GM21423 (cell line): ENCODE results near the gene ASF1B.

Experiments used
- ATAC-seq: cut with Tn5 transposase; IDR thresholded peaks from one replicate; pipeline ENCODE4 v1.9.1; 2021; ENCODE audit warnings: mild to moderate bottlenecking, moderate library complexity; ENCODE audit not compliant: unreplicated experiment

Gene ASF1B

DNA sequence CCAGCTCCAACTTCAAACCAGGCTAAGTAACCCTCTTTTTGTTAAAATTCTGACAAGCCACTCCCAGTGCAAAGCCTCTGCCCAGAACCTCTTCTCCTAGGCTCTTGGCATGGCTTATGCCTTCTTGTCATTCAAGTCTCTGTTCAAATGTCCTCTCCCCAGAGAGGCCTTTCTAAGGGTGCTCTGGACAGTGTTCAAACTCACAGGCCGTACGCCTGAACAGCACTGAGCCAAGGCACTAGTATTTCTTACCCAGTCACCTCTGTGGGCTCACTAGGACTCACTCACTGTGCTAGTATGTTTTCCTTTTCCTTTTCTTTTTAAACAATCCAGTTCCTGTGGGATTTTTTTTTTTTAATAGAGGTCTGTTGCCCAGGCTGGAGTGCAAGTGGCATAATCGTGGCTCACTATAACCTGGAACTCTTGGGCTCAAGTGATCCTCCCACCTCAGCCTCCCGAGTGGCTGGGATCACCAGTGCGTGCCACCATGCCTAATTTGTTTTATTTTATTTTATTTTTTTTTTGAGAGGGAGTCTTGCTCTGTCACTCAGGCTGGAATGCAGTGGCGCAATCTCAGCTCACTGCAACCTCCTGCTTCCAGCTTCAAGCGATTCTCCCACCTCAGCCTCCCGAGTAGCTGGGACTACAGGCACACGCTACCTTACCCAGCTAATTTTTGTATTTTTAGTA, 2.3 kb upstream of the ASF1B start:
- ATAC-seq = no peak

GRCh38 chr19:14135985-14136508, 342 bp downstream of the ASF1B start:
- ATAC-seq = no peak

- ATAC-seq = no peak
Observed at GRCh38 chr19:14135355-14135754, 1.0 kb downstream of the ASF1B start.

GRCh38 chr19:14127929-14128509, 8.4 kb downstream of the ASF1B start:
- ATAC-seq = no peak

- no peak for ATAC-seq
Observed at GRCh38 chr19:14127176-14127575, 9.2 kb downstream of the ASF1B start.

GRCh38 chr19:14122924-14123323, 13.5 kb downstream of the ASF1B start:
- no peak for ATAC-seq

DNA sequence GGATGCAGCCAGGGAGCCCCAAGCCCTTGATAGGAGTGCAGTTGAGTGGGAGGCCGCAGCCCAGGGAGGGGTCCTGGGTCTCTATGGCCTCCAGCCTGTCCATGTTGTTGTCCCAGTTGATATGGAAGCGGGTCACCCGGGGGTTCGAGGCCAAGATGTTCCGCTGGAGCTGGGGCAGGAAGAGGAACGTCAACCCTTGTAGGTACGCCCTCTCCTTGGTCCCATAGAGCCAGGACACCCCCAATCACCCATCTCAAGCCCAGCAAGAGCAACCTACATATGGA, 15.9 kb downstream of the ASF1B start:
- no peak for ATAC-seq

GRCh38 chr19:14119644-14120496, 16.5 kb downstream of the ASF1B start:
- no peak for ATAC-seq

- no peak for ATAC-seq
Observed at GRCh38 chr19:14119146-14119545, 17.2 kb downstream of the ASF1B start.

- no peak for ATAC-seq
Observed at GRCh38 chr19:14118165-14119051, 18.0 kb downstream of the ASF1B start.

- peak; percentile 90 for ATAC-seq
Observed at GRCh38 chr19:14117668-14118164, 18.7 kb downstream of the ASF1B start, which contains the start of gene PRKACA. TSS of gene PRKACA (minus strand) at chr19:14117762. CDS start at chr19:14117547, 215 bp downstream.

DNA sequence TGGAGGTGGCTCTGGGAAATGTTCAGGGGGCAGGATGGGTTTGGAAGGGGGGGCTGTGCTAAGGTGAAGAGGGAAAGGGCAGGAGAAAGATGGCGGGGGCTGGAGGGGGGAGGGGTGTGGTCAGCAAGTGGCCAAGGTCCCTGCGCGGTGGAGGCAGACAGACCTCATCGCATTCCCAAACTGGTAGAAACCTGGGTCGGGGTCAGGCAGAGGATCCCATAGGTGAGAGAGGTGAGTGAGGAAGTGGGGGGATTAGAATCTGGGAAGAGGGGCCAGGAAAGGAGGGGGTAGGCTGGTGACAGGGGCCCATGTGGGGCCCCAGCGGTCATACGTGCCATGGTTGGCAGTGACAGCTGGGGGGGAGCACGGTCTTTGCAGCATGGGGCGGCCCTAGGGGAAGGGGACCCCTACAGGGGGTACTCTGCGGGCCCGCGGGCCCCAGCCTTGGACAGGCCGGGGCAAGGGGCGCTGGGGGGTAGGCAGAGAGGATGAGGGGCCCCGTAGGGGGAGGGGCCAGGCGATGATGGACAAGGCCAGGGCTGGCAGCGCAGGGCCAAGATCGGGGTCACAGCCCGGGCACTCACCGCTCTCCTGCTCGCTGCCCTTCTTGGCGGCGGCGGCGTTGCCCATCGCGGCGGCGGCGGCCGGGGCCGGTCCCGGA, 19.3 kb downstream of the ASF1B start:
- peak; percentile 7 for ATAC-seq

GRCh38 chr19:14116525-14116917, 19.9 kb downstream of the ASF1B start:
- no peak for ATAC-seq

DNA sequence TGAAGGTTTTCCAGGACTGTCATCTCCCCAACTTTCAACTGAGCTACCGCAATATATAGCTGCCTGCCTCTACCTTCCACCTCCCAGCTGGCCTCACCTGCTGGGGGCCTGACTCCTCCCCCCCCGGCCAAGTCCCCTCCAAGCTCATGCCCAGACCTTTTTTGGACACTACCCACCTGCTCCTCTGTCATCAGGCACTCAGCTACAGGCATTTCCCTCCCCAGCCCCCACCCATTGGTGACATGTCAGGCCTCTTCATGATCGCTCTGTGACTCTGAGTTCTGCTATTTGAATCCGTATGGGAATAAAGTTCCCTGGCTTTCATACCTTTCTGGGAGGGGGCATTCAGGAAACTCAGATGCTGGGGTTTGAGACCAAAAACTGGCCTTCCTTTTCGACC, 20.6 kb downstream of the ASF1B start:
- ATAC-seq = no peak

DNA sequence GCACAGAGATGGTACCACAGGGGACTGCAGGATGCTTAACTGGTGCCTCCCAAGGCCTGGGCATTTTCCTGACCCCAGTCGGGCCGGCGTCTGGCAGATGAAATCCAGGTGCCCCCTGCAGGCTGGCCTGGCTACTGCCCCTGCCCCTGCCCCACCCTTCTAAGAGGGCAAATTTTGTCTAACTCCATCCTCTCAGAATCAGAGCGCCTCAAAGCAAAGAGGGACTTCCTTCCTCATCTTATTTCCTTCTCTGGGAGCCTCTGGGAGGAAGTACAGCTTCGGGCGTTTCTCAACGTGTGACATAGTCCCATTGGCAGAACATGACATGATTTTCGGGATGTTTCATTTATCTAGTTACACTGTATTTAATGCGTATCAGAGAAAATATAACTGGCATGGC, 21.5 kb downstream of the ASF1B start:
- ATAC-seq = no peak

GRCh38 chr19:14114439-14114838, 21.9 kb downstream of the ASF1B start:
- no peak for ATAC-seq

- no peak for ATAC-seq
Observed at GRCh38 chr19:14113762-14114414, 22.5 kb downstream of the ASF1B start.

DNA sequence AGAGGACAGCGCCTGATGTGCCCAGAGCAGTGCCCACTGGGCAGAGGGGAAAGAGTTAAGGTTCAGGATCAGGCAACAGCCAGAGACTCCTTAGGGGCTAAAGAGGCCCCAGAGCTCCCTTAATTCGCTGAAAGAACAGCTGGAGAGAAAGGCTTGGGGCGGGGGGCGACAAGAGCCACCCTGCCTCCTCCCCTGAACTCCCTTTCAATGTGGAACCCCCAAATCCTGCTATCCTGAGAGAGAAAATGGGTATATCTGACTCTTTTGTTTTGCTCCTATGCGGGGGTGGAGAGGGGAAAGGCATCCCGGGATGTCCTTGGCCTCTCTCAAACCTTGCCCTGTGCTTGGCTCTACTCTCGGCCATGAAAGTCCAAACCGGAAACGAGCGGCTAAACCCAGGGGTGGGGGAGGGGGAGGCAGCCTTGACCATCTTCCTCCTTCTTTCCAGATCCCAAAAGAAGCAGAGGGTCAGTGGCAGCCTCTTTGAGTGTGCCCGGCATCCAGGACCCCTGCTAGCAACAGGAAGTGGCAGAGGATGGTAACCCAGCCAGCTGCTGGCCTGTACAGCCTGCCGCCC, 23.5 kb downstream of the ASF1B start:
- ATAC-seq = no peak
